IPS-20b (cell line): ENCODE results near the gene PSMA7.

Experiments
- H3K27ac ChIP-seq: one replicate; pipeline ENCODE4 v1.5.1; 2013; ENCODE audit warnings: low read length
- H3K27me3 ChIP-seq: 2 replicates; pipeline ENCODE4 v1.6.1; 2013; ENCODE audit warnings: mild to moderate bottlenecking, low read length, inconsistent platforms; ENCODE audit not compliant: insufficient read depth
- H3K36me3 ChIP-seq: 2 replicates; pipeline ENCODE4 v1.6.1; 2013; ENCODE audit warnings: low read depth, mild to moderate bottlenecking, inconsistent platforms, low read length, moderate library complexity; ENCODE audit not compliant: insufficient read depth
- H3K4me1 ChIP-seq: 2 replicates; pipeline ENCODE4 v1.6.1; 2013; ENCODE audit warnings: mild to moderate bottlenecking, control low read depth, inconsistent platforms, low read length, moderate library complexity; ENCODE audit not compliant: insufficient read depth
- H3K4me3 ChIP-seq: 2 replicates; pipeline ENCODE4 v1.5.1; 2013; ENCODE audit warnings: mild to moderate bottlenecking, low read length, inconsistent platforms
- H3K9ac ChIP-seq: 2 replicates; pipeline ENCODE4 v1.6.1; 2013; ENCODE audit warnings: low read depth, mild to moderate bottlenecking, inconsistent platforms, low read length, moderate library complexity
- H3K9me3 ChIP-seq: 2 replicates; pipeline ENCODE4 v1.6.1; 2013; ENCODE audit warnings: mild to moderate bottlenecking, low read depth, low read length, inconsistent platforms; ENCODE audit not compliant: insufficient read depth

The PSMA7 gene

GRCh38 chr20:62131560-62132320, 11.5 kb downstream of the PSMA7 start:
- no peaks in the 10 kb centered on the region for H3K27me3 ChIP-seq
- H3K9ac ChIP-seq = no peak overlapping the region
- peaks cover 99% of the 10 kb centered on the region for H3K36me3 ChIP-seq
- H3K9me3 ChIP-seq = no peaks in the 10 kb centered on the region
- H3K27ac ChIP-seq = no peak overlapping the region
- no peak overlapping the region for H3K4me3 ChIP-seq
- H3K4me1 ChIP-seq = no peaks in the 10 kb centered on the region

- Histone ChIP-seq H3K27ac (no peak overlapping the region), H3K9ac (no peak overlapping the region), H3K9me3 (no peaks in the 10 kb centered on the region), H3K27me3 (no peaks in the 10 kb centered on the region), H3K4me3 (no peak overlapping the region), H3K36me3 (peaks cover 99% of the 10 kb centered on the region), H3K4me1 (no peaks in the 10 kb centered on the region)
Measured at GRCh38 chr20:62129731-62130531, 13.3 kb downstream of the PSMA7 start.

GRCh38 chr20:62128502-62128901, 14.7 kb downstream of the PSMA7 start:
- Histone ChIP-seq H3K4me1 (0 out of 2 replicates have a peak, but pooled peaks cover 3% of the 10 kb centered on the region), H3K9ac (no peak overlapping the region), H3K4me3 (no peak overlapping the region), H3K9me3 (no peaks in the 10 kb centered on the region), H3K27ac (no peak overlapping the region), H3K27me3 (no peaks in the 10 kb centered on the region), H3K36me3 (peaks cover 100% of the 10 kb centered on the region)

GRCh38 chr20:62127799-62128198, 15.4 kb downstream of the PSMA7 start:
- no peaks in the 10 kb centered on the region for H3K27me3 ChIP-seq
- peaks cover 93% of the 10 kb centered on the region for H3K36me3 ChIP-seq
- H3K4me1 ChIP-seq = 0 out of 2 replicates have a peak, but pooled peaks cover 7% of the 10 kb centered on the region
- no peak overlapping the region for H3K9ac ChIP-seq
- H3K27ac ChIP-seq = no peak overlapping the region
- no peaks in the 10 kb centered on the region for H3K9me3 ChIP-seq
- H3K4me3 ChIP-seq = no peak overlapping the region

GRCh38 chr20:62126141-62126540, 17.1 kb downstream of the PSMA7 start:
- Histone ChIP-seq H3K4me3 (no peak overlapping the region), H3K9me3 (no peaks in the 10 kb centered on the region), H3K9ac (no peak overlapping the region), H3K27ac (no peak overlapping the region), H3K4me1 (0 out of 2 replicates have a peak, but pooled peaks cover 7% of the 10 kb centered on the region), H3K27me3 (no peaks in the 10 kb centered on the region), H3K36me3 (peaks cover 77% of the 10 kb centered on the region)

- peak overlapping the region; percentile 85 for H3K4me3 ChIP-seq
- no peak overlapping the region for H3K27ac ChIP-seq
- H3K9me3 ChIP-seq = no peaks in the 10 kb centered on the region
- H3K4me1 ChIP-seq = 0 out of 2 replicates have a peak, but pooled peaks cover 7% of the 10 kb centered on the region
- H3K9ac ChIP-seq = peak overlapping the region; percentile 77; the same call in 1 of the 2 replicates
- H3K36me3 ChIP-seq = peaks cover 51% of the 10 kb centered on the region
- H3K27me3 ChIP-seq = no peaks in the 10 kb centered on the region; the same call in 1 of the 2 replicates
Measured at GRCh38 chr20:62123450-62124118, 19.6 kb downstream of the PSMA7 start.

GRCh38 chr20:62122654-62123449, 20.3 kb downstream of the PSMA7 start:
- no peak overlapping the region for H3K27ac ChIP-seq
- H3K9ac ChIP-seq = peak overlapping the region; percentile 77; the same call in 1 of the 2 replicates
- H3K36me3 ChIP-seq = peaks cover 44% of the 10 kb centered on the region
- H3K27me3 ChIP-seq = no peaks in the 10 kb centered on the region; the same call in 1 of the 2 replicates
- peak overlapping the region; percentile 85 for H3K4me3 ChIP-seq
- no peaks in the 10 kb centered on the region for H3K9me3 ChIP-seq
- 0 out of 2 replicates have a peak, but pooled peaks cover 7% of the 10 kb centered on the region for H3K4me1 ChIP-seq

- Histone ChIP-seq H3K36me3 (peaks cover 35% of the 10 kb centered on the region), H3K4me1 (peaks cover 9% of the 10 kb centered on the region; the same call in 1 of the 2 replicates), H3K9me3 (no peaks in the 10 kb centered on the region), H3K27me3 (no peaks in the 10 kb centered on the region; the same call in 1 of the 2 replicates), H3K27ac (no peak within 1 kb of the TSS), H3K4me3 (peak within 1 kb of the TSS; percentile 85), H3K9ac (peak within 1 kb of the TSS; percentile 77; the same call in 1 of the 2 replicates)
Measured at GRCh38 chr20:62121776-62122653, 21.2 kb downstream of the PSMA7 start, which contains the start of gene LSM14B. TSS of gene LSM14B (plus strand) at chr20:62122475. CDS start at chr20:62122667, 192 bp downstream.

- Histone ChIP-seq H3K4me3 (peak overlapping the region; percentile 75), H3K4me1 (peaks cover 9% of the 10 kb centered on the region; the same call in 1 of the 2 replicates), H3K9me3 (no peaks in the 10 kb centered on the region), H3K9ac (peak overlapping the region; percentile 74; the same call in 1 of the 2 replicates), H3K36me3 (peaks cover 27% of the 10 kb centered on the region), H3K27me3 (no peaks in the 10 kb centered on the region; the same call in 1 of the 2 replicates), H3K27ac (no peak overlapping the region)
Measured at GRCh38 chr20:62120990-62121775, 22.0 kb downstream of the PSMA7 start.
